ENCODE measurements around the gene TLE5. TPM values are rescaled to one million over a fixed set of nuclear protein-coding genes. Genes with fewer than 3 reads are reported as not detected.
A peak's percentile ranks its signal among the peaks of the same experiment; 100 is the strongest.
"Not testable (repeated sequence)": the region's sequence is repeated elsewhere in the genome, so short reads cannot be mapped to it uniquely, and the experiment has no call there.

The TLE5 gene
- total RNA-seq, 2 experiments from 2014 or later = 722 to 793 TPM

DNA sequence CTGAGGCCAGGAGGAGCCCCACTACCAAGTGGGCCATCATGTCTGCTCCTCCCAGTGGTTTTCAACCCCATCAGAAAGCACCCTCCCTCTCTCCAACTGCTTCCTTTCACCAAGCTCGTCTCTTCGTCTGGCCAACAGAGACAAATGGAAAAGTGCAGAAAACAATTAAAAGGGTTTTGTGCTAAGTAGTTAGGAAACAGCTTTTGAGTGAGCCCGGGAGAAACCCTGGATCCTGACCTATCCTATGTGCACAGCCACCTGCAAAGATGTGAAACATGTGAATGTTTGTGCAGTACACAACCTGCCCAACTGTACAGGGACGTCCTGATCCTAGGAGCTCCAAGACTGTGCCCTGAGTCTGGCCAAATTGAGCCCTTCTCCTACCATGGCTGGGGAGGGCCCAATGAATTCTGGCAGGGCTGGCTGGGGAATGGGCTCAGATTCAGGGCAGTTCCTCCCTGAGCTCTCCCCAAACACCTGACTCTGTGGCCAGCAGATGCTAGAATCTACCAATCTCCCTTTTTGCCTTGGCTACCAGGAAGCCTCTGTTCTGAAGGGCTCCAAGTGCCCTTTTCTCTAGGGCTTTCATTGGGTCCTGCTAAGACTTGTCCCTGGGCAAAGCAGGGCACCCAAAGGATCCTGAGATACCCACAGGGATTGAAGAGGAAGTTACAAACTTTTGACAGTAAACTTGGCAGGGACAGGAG is 7.9 kb downstream of the TLE5 start:
- Mint-ChIP-seq H3K27ac (peak overlapping the region; percentile 89), H3K27me3 (no peaks in the 10 kb centered on the region), H3K4me3 (peak overlapping the region; percentile 56), H3K4me1 (ENCODE audit: low read depth) (peaks cover 51% of the 10 kb centered on the region), H3K36me3 (ENCODE audit: low read depth) (peaks cover 64% of the 10 kb centered on the region), H3K9me3 (no peaks in the 10 kb centered on the region)
- TF ChIP-seq, protein P1, sequence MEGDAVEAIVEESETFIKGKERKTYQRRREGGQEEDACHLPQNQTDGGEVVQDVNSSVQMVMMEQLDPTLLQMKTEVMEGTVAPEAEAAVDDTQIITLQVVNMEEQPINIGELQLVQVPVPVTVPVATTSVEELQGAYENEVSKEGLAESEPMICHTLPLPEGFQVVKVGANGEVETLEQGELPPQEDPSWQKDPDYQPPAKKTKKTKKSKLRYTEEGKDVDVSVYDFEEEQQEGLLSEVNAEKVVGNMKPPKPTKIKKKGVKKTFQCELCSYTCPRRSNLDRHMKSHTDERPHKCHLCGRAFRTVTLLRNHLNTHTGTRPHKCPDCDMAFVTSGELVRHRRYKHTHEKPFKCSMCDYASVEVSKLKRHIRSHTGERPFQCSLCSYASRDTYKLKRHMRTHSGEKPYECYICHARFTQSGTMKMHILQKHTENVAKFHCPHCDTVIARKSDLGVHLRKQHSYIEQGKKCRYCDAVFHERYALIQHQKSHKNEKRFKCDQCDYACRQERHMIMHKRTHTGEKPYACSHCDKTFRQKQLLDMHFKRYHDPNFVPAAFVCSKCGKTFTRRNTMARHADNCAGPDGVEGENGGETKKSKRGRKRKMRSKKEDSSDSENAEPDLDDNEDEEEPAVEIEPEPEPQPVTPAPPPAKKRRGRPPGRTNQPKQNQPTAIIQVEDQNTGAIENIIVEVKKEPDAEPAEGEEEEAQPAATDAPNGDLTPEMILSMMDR (IDR thresholded peaks at IDR 0.05) = no peak
- Histone ChIP-seq H3K4me1 (ENCODE audit: insufficient read depth, low read length) (peaks cover 70% of the 10 kb centered on the region), H3K4me3 (ENCODE audit: low read length) (no peak overlapping the region), H3K9me3 (ENCODE audit: control insufficient read depth in 1 of 2, insufficient read depth in 1 of 2, low read length in 2 of 2) (no peaks in the 10 kb centered on the region), H3K36me3 (ENCODE audit: insufficient read depth, low read length) (peaks cover 63% of the 10 kb centered on the region), H3K27ac (ENCODE audit: low read depth in 1 of 2, low read length in 2 of 2) (no peak overlapping the region), H3K27me3 (ENCODE audit: control insufficient read depth in 1 of 2, insufficient read depth in 2 of 2, low read length in 2 of 2) (no peaks in the 10 kb centered on the region)
- no peak for ATAC-seq (ENCODE audit: poor library complexity)
- no peak for DNase-seq
- ChIA-PET CTCF (no interaction called here), POLR2A (interaction anchor here (1.8 to 8.9 kb wide), 4 partner anchors 8 to 104 kb away, joined by 7 to 140 read pairs (median 52); partner anchors contain the start of gene TLE5)
- intact Hi-C loops (cut with DNase I, micrococcal nuclease) = loop anchor here in 1 of 2 experiments (10.0 kb wide), 1 partner anchor 450 kb away; the partner anchor contains the start of genes DOHH and FZR1

GRCh38 chr19:3053780-3054179 is 8.5 kb downstream of the TLE5 start:
- Histone ChIP-seq H3K27ac (ENCODE audit: low read depth in 1 of 2, low read length in 2 of 2) (no peak overlapping the region), H3K27me3 (ENCODE audit: control insufficient read depth in 1 of 2, insufficient read depth in 2 of 2, low read length in 2 of 2) (no peaks in the 10 kb centered on the region), H3K9me3 (ENCODE audit: control insufficient read depth in 1 of 2, insufficient read depth in 1 of 2, low read length in 2 of 2) (no peaks in the 10 kb centered on the region), H3K4me3 (ENCODE audit: low read length) (no peak overlapping the region), H3K36me3 (ENCODE audit: insufficient read depth, low read length) (peaks cover 57% of the 10 kb centered on the region), H3K4me1 (ENCODE audit: insufficient read depth, low read length) (peaks cover 63% of the 10 kb centered on the region)
- H3K4me3 Mint-ChIP-seq = no peak overlapping the region
- H3K27me3 Mint-ChIP-seq = no peaks in the 10 kb centered on the region
- H3K36me3 Mint-ChIP-seq (ENCODE audit: low read depth) = peaks cover 57% of the 10 kb centered on the region
- TF ChIP-seq, protein P1 (IDR thresholded peaks at IDR 0.05) = no peak
- POLR2A ChIA-PET = interaction anchor here (1.1 to 8.9 kb wide), 6 partner anchors 9 to 133 kb away, joined by 3 to 140 read pairs (median 7); partner anchors contain the start of gene TLE5
- H3K9me3 Mint-ChIP-seq = no peaks in the 10 kb centered on the region
- ATAC-seq (ENCODE audit: poor library complexity) (no peak), DNase-seq (no peak)
- H3K27ac Mint-ChIP-seq = peak overlapping the region; percentile 89
- intact Hi-C loops (cut with DNase I, micrococcal nuclease) = loop anchor here in 1 of 2 experiments (10.0 kb wide), 1 partner anchor 451 kb away; the partner anchor contains the start of genes DOHH and FZR1
- peaks cover 53% of the 10 kb centered on the region for H3K4me1 Mint-ChIP-seq (ENCODE audit: low read depth)
- CTCF ChIA-PET = interaction anchor here (1.8 kb wide), 1 partner anchor 10 kb away, joined by 4 read pairs; no protein-coding TSS in a partner anchor

- intact Hi-C loops (cut with DNase I, micrococcal nuclease) = loop anchor here in 1 of 2 experiments (10.0 kb wide), 1 partner anchor 452 kb away; the partner anchor contains the start of genes DOHH and FZR1
- H3K27ac ChIP-seq (ENCODE audit: low read depth in 1 of 2, low read length in 2 of 2) = no peak overlapping the region
- H3K9me3 Mint-ChIP-seq = no peaks in the 10 kb centered on the region
These were observed 9.1 kb downstream of the TLE5 start for GRCh38 chr19:3053218-3053621.

GRCh38 chr19:3050016-3050415 is 12.3 kb downstream of the TLE5 start:
- DNase-seq; H3K9me3 ChIP-seq (ENCODE audit: control insufficient read depth in 1 of 2, insufficient read depth in 1 of 2, low read length in 2 of 2); H3K4me3 ChIP-seq (ENCODE audit: low read length); H3K9me3 Mint-ChIP-seq; H3K27ac ChIP-seq (ENCODE audit: low read depth in 1 of 2, low read length in 2 of 2); H3K4me3 Mint-ChIP-seq; H3K27me3 ChIP-seq (ENCODE audit: control insufficient read depth in 1 of 2, insufficient read depth in 2 of 2, low read length in 2 of 2); H3K27me3 Mint-ChIP-seq; CTCF ChIA-PET; ATAC-seq (ENCODE audit: poor library complexity): not testable (repeated sequence)
- POLR2A ChIA-PET = interaction anchor here (5.9 to 8.9 kb wide), 2 partner anchors 13 kb away, joined by 96 to 140 read pairs; partner anchors contain the start of gene TLE5
- Histone ChIP-seq H3K36me3 (ENCODE audit: insufficient read depth, low read length) (peaks cover 20% of the 10 kb centered on the region), H3K4me1 (ENCODE audit: insufficient read depth, low read length) (peaks cover 50% of the 10 kb centered on the region)
- Mint-ChIP-seq H3K36me3 (ENCODE audit: low read depth) (peaks cover 26% of the 10 kb centered on the region), H3K27ac (peak overlapping the region; percentile 12), H3K4me1 (ENCODE audit: low read depth) (peaks cover 44% of the 10 kb centered on the region)
- intact Hi-C loops (cut with DNase I, micrococcal nuclease) = loop anchor here in 1 of 2 experiments (10.0 kb wide), 1 partner anchor 455 kb away; the partner anchor contains the start of genes DOHH and FZR1

More at GRCh38 chr19:3053218-3053621, 9.1 kb downstream of the TLE5 start:
- Mint-ChIP-seq H3K27ac (peak overlapping the region; percentile 89), H3K27me3 (no peaks in the 10 kb centered on the region), H3K36me3 (ENCODE audit: low read depth) (peaks cover 52% of the 10 kb centered on the region), H3K4me3 (no peak overlapping the region), H3K4me1 (ENCODE audit: low read depth) (peaks cover 47% of the 10 kb centered on the region)
- ATAC-seq (ENCODE audit: poor library complexity) (peak; percentile 25), DNase-seq (no peak)
- POLR2A ChIA-PET = interaction anchor here (0.6 to 8.9 kb wide), 9 partner anchors 9 to 1965 kb away, joined by 3 to 140 read pairs (median 4); partner anchors contain the start of gene TLE5
- Histone ChIP-seq H3K4me3 (ENCODE audit: low read length) (no peak overlapping the region), H3K27me3 (ENCODE audit: control insufficient read depth in 1 of 2, insufficient read depth in 2 of 2, low read length in 2 of 2) (no peaks in the 10 kb centered on the region), H3K9me3 (ENCODE audit: control insufficient read depth in 1 of 2, insufficient read depth in 1 of 2, low read length in 2 of 2) (no peaks in the 10 kb centered on the region), H3K36me3 (ENCODE audit: insufficient read depth, low read length) (peaks cover 51% of the 10 kb centered on the region), H3K4me1 (ENCODE audit: insufficient read depth, low read length) (peaks cover 62% of the 10 kb centered on the region)
- TF ChIP-seq, protein P1 (IDR thresholded peaks at IDR 0.05) = no peak
- CTCF ChIA-PET = interaction anchor here (1.8 kb wide), 1 partner anchor 10 kb away, joined by 4 read pairs; no protein-coding TSS in a partner anchor
